ENCODE results near the gene ERFL. TPM values are rescaled to one million over a fixed set of nuclear protein-coding genes. Genes with fewer than 3 reads are reported as not detected.

The ERFL gene
- total RNA-seq, 1 experiment from 2014 or later = 0.79 TPM

DNA sequence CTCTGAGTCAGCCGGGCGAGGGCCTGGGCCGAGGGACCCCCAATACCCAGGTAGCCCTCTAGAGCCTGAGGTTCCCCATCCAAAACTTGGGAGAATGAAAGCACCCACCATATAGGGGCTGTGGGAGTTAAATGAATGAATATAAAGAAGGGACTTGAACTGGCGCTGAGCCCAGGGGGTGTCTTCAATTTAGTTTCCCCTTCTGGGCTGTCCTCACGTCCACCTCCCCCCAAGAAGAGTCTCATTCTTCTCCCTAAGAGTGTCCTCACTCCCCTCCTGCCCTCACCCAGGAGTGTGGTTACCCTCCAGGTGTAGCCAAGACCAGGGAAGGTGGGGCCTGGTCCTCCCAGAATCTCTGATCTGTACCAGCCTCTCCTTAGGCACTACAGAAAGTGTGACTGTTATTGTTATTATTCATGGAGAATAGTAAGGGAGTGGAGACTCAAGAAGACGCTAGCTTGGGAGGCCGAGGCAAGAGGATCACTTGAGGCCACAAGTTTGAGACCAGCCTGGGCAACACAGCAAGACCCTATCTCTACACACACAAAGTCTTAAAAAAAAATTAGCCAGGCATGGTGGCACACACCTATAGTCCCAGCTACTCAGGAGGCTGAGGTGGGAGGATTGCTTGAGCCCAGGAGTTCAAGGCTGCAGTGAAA is 48.5 kb downstream of the ERFL start:
- no peaks in the 10 kb centered on the region for H3K36me3 ChIP-seq (ENCODE audit: control insufficient read depth in 1 of 2, insufficient read depth in 2 of 2, low read length in 2 of 2)
- ATAC-seq (no peak), DNase-seq (ENCODE audit: low read depth, low spot score) (no peak)
- RAD21 ChIA-PET (ENCODE audit: low non-redundant PET in 1 of 2, low total read pairs in 2 of 2, uncharacterized antibody in 2 of 2, unreplicated experiment in 2 of 2) = no interaction called here
- no TSS peak for BruUV-seq (replicated peaks)
- no peak for TF ChIP-seq FOSL1 (IDR thresholded peaks at IDR 0.05; ENCODE audit: low read depth)
- no peak for TF ChIP-seq EZH2phosphoT487 (IDR thresholded peaks at IDR 0.05; ENCODE audit: borderline replicate concordance)
- no peak for TF ChIP-seq ZFX (IDR thresholded peaks at IDR 0.05)
- H2AFZ ChIP-seq (ENCODE audit: low read depth, low read length, poor library complexity, severe bottlenecking) = no peak overlapping the region
- H3K9me3 ChIP-seq (ENCODE audit: control insufficient read depth in 1 of 2, insufficient read depth in 1 of 2, low read depth in 1 of 2, low read length in 2 of 2) = no peaks in the 10 kb centered on the region
- H3K27ac ChIP-seq (ENCODE audit: low read depth, low read length) = no peak overlapping the region
- no peak overlapping the region for H3K9ac ChIP-seq (ENCODE audit: low read length)
- POLR2A ChIA-PET = no interaction called here
- H3K4me1 ChIP-seq (ENCODE audit: control insufficient read depth in 1 of 2, insufficient read depth in 2 of 2, low read length in 2 of 2) = peaks cover 2 to 15% of the 10 kb centered on the region in 2 experiments; a peak in 3 of 4 replicates
- H3K27me3 ChIP-seq (ENCODE audit: insufficient read depth, low read length) = no peaks in the 10 kb centered on the region
- H3K79me2 ChIP-seq (ENCODE audit: insufficient read depth, low read length) = peaks cover 12% of the 10 kb centered on the region
- CTCF ChIA-PET = no interaction called here
- H3K4me3 ChIP-seq (replicated peaks in 1 of 2; ENCODE audit: low read depth in 1 of 2, low read length in 2 of 2) = no peak overlapping the region
- no peak overlapping the region for H3K4me2 ChIP-seq (ENCODE audit: low read length)
- intact Hi-C loops (cut with micrococcal nuclease) = loop anchor here (5.0 kb wide), 1 partner anchor 48 kb away; the partner anchor contains the start of gene ERFL
- H3K9me2 ChIP-seq (ENCODE audit: insufficient read depth) = no peaks in the 10 kb centered on the region
- no peaks in the 10 kb centered on the region for H4K20me1 ChIP-seq (ENCODE audit: insufficient read depth)

DNA sequence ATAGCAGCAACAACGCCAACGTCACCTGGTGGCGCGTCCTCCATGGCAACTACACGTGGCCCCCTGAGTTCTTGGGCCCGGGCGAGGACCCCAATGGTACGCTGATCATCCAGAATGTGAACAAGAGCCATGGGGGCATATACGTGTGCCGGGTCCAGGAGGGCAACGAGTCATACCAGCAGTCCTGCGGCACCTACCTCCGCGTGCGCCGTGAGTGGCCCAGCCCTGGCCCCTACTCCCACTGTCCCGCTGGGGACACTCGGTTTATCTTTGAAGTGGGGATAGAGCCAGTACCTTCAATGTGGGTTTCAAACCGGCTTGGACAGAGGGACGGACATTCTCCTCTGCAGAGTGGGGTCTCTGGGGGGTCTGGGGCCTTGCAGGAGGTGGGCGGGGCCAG is 49.2 kb downstream of the ERFL start:
- no TSS peak for BruUV-seq (replicated peaks)
- intact Hi-C loops (cut with micrococcal nuclease) = no loop called here
- POLR2A ChIA-PET = no interaction called here
- RAD21 ChIA-PET (ENCODE audit: low non-redundant PET in 1 of 2, low total read pairs in 2 of 2, uncharacterized antibody in 2 of 2, unreplicated experiment in 2 of 2) = no interaction called here
- no peaks in the 10 kb centered on the region for H3K9me3 ChIP-seq (ENCODE audit: control insufficient read depth in 1 of 2, insufficient read depth in 1 of 2, low read depth in 1 of 2, low read length in 2 of 2)
- H3K27me3 ChIP-seq (ENCODE audit: insufficient read depth, low read length) = no peaks in the 10 kb centered on the region
- no peak overlapping the region for H3K9ac ChIP-seq (ENCODE audit: low read length)
- no peaks in the 10 kb centered on the region for H4K20me1 ChIP-seq (ENCODE audit: insufficient read depth)
- H3K4me2 ChIP-seq (ENCODE audit: low read length) = no peak overlapping the region
- peaks cover 2 to 13% of the 10 kb centered on the region in 2 experiments; a peak in 3 of 4 replicates for H3K4me1 ChIP-seq (ENCODE audit: control insufficient read depth in 1 of 2, insufficient read depth in 2 of 2, low read length in 2 of 2)
- no peak overlapping the region for H2AFZ ChIP-seq (ENCODE audit: low read depth, low read length, poor library complexity, severe bottlenecking)
- CTCF ChIA-PET = no interaction called here
- peaks cover 6% of the 10 kb centered on the region; the same call in 1 of the 2 replicates for H3K79me2 ChIP-seq (ENCODE audit: insufficient read depth, low read length)
- no peaks in the 10 kb centered on the region for H3K36me3 ChIP-seq (ENCODE audit: control insufficient read depth in 1 of 2, insufficient read depth in 2 of 2, low read length in 2 of 2)
- H3K9me2 ChIP-seq (ENCODE audit: insufficient read depth) = no peaks in the 10 kb centered on the region
- no peak overlapping the region for H3K27ac ChIP-seq (ENCODE audit: low read depth, low read length)
- no peak for ATAC-seq
- no peak for DNase-seq (ENCODE audit: low read depth, low spot score)
- no peak overlapping the region for H3K4me3 ChIP-seq (replicated peaks in 1 of 2; ENCODE audit: low read depth in 1 of 2, low read length in 2 of 2)
- no peak for TF ChIP-seq ZFX (IDR thresholded peaks at IDR 0.05)
- no peak for TF ChIP-seq EGR1 (IDR thresholded peaks at IDR 0.05; ENCODE audit: low read depth)
- no peak for TF ChIP-seq CBX3 (IDR thresholded peaks at IDR 0.05; ENCODE audit: low read depth)
- no peak for TF ChIP-seq TCF7L2 (IDR thresholded peaks at IDR 0.05; ENCODE audit: borderline replicate concordance, extremely low read depth, insufficient read depth, insufficient read length)
- TF ChIP-seq, protein P1, sequence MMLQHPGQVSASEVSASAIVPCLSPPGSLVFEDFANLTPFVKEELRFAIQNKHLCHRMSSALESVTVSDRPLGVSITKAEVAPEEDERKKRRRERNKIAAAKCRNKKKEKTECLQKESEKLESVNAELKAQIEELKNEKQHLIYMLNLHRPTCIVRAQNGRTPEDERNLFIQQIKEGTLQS (IDR thresholded peaks at IDR 0.05) = no peak
- TF ChIP-seq, protein P2, sequence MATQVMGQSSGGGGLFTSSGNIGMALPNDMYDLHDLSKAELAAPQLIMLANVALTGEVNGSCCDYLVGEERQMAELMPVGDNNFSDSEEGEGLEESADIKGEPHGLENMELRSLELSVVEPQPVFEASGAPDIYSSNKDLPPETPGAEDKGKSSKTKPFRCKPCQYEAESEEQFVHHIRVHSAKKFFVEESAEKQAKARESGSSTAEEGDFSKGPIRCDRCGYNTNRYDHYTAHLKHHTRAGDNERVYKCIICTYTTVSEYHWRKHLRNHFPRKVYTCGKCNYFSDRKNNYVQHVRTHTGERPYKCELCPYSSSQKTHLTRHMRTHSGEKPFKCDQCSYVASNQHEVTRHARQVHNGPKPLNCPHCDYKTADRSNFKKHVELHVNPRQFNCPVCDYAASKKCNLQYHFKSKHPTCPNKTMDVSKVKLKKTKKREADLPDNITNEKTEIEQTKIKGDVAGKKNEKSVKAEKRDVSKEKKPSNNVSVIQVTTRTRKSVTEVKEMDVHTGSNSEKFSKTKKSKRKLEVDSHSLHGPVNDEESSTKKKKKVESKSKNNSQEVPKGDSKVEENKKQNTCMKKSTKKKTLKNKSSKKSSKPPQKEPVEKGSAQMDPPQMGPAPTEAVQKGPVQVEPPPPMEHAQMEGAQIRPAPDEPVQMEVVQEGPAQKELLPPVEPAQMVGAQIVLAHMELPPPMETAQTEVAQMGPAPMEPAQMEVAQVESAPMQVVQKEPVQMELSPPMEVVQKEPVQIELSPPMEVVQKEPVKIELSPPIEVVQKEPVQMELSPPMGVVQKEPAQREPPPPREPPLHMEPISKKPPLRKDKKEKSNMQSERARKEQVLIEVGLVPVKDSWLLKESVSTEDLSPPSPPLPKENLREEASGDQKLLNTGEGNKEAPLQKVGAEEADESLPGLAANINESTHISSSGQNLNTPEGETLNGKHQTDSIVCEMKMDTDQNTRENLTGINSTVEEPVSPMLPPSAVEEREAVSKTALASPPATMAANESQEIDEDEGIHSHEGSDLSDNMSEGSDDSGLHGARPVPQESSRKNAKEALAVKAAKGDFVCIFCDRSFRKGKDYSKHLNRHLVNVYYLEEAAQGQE (IDR thresholded peaks at IDR 0.05; ENCODE audit: low read depth) = no peak
- TF ChIP-seq FOSL1 (IDR thresholded peaks at IDR 0.05; ENCODE audit: low read depth) = no peak
- no peak for TF ChIP-seq ZNF274 (IDR thresholded peaks at IDR 0.05; ENCODE audit: low read depth, low read length)
- no peak for TF ChIP-seq JUND (IDR thresholded peaks at IDR 0.05)
- TF ChIP-seq, protein P3, sequence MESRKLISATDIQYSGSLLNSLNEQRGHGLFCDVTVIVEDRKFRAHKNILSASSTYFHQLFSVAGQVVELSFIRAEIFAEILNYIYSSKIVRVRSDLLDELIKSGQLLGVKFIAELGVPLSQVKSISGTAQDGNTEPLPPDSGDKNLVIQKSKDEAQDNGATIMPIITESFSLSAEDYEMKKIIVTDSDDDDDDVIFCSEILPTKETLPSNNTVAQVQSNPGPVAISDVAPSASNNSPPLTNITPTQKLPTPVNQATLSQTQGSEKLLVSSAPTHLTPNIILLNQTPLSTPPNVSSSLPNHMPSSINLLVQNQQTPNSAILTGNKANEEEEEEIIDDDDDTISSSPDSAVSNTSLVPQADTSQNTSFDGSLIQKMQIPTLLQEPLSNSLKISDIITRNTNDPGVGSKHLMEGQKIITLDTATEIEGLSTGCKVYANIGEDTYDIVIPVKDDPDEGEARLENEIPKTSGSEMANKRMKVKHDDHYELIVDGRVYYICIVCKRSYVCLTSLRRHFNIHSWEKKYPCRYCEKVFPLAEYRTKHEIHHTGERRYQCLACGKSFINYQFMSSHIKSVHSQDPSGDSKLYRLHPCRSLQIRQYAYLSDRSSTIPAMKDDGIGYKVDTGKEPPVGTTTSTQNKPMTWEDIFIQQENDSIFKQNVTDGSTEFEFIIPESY (IDR thresholded peaks at IDR 0.05; ENCODE audit: extremely low read depth, insufficient replicate concordance, low read length) = no peak
- no peak for TF ChIP-seq EZH2phosphoT487 (IDR thresholded peaks at IDR 0.05; ENCODE audit: borderline replicate concordance)
- no peak for TF ChIP-seq CEBPB (IDR thresholded peaks at IDR 0.05; ENCODE audit: low read depth)

All from HCT116 (cell line).